HT-29 (cell line): ENCODE data around the gene TSPYL1. TPM values are rescaled to one million over a fixed set of nuclear protein-coding genes. Genes with fewer than 3 reads are reported as not detected.
"Not testable (repeated sequence)": the region's sequence is repeated elsewhere in the genome, so short reads cannot be mapped to it uniquely, and the experiment has no call there.

ENCODE experiments used
- DNase-seq: peaks from one replicate; pipeline ENCODE4 v3.0.0-alpha.2; 2015; ENCODE audit warnings: low spot score
- total RNA-seq: library from RNA; depleted of rRNA; stranded (reverse); fragments of >200 nt; shearing (Covaris generic); gene quantifications from 2 replicates; pipeline ENCODE4 v1.2.3, GENCODE V29; 2014; rRNA removed

Gene TSPYL1
- 62.6 and 63.2 TPM in 2 replicates for total RNA-seq

- peak; percentile 98 for DNase-seq
Measured at GRCh38 chr6:116279232-116280160, at the start of gene TSPYL1. Gene TSPYL1, minus strand, starts transcription at chr6:116279930. Its CDS starts 100 bp downstream, at chr6:116279830.

- no peak for DNase-seq
Measured at GRCh38 chr6:116329156-116329555, 49.4 kb upstream of the TSPYL1 start.

- DNase-seq = no peak
Measured at GRCh38 chr6:116328528-116328903, 48.8 kb upstream of the TSPYL1 start.

GRCh38 chr6:116327803-116328527 lies 48.2 kb upstream of the TSPYL1 start:
- DNase-seq = no peak

GRCh38 chr6:116326996-116327395 lies 47.3 kb upstream of the TSPYL1 start:
- DNase-seq = no peak

GRCh38 chr6:116326181-116326671 lies 46.5 kb upstream of the TSPYL1 start:
- DNase-seq = no peak

GRCh38 chr6:116325634-116326132 lies 46.0 kb upstream of the TSPYL1 start:
- DNase-seq = not testable (repeated sequence)

- DNase-seq = no peak
Measured at GRCh38 chr6:116323863-116324262, 44.1 kb upstream of the TSPYL1 start.

GRCh38 chr6:116321933-116322332 lies 42.2 kb upstream of the TSPYL1 start:
- not testable (repeated sequence) for DNase-seq

GRCh38 chr6:116316772-116317467 lies 37.2 kb upstream of the TSPYL1 start:
- DNase-seq = no peak

GRCh38 chr6:116314878-116315277 lies 35.1 kb upstream of the TSPYL1 start:
- DNase-seq = no peak

- DNase-seq = no peak
Measured at GRCh38 chr6:116314218-116314617, 34.5 kb upstream of the TSPYL1 start.

GRCh38 chr6:116313101-116313776 lies 33.5 kb upstream of the TSPYL1 start:
- no peak for DNase-seq

GRCh38 chr6:116309657-116310056 lies 29.9 kb upstream of the TSPYL1 start:
- DNase-seq = no peak

GRCh38 chr6:116309001-116309400 lies 29.3 kb upstream of the TSPYL1 start:
- DNase-seq = no peak

- no peak for DNase-seq
Measured at GRCh38 chr6:116307633-116308032, 27.9 kb upstream of the TSPYL1 start.

- DNase-seq = no peak
Measured at GRCh38 chr6:116307001-116307400, 27.3 kb upstream of the TSPYL1 start.

- DNase-seq = no peak
Measured at GRCh38 chr6:116304538-116305097, 24.9 kb upstream of the TSPYL1 start.

- no peak for DNase-seq
Measured at GRCh38 chr6:116301104-116301503, 21.4 kb upstream of the TSPYL1 start.

- no peak for DNase-seq
Measured at GRCh38 chr6:116300566-116300965, 20.8 kb upstream of the TSPYL1 start.

- DNase-seq = no peak
Measured at GRCh38 chr6:116298973-116299372, 19.2 kb upstream of the TSPYL1 start.
